NB4 (cell line): Measurements from ENCODE around the gene SUGP1.

Source experiments
- DNase-seq: peaks from one replicate; pipeline ENCODE4 v3.0.0; 2010; ENCODE audit warnings: low read depth
- H3K4me3 ChIP-seq: one replicate; pipeline ENCODE4 v1.5.1; 2011; ENCODE audit warnings: mild to moderate bottlenecking, low read depth, low read length, moderate library complexity
- MYC ChIP-seq: IDR thresholded peaks from 2 replicates; pipeline ENCODE4 v1.6.1; 2011; ENCODE audit warnings: low read depth, low read length
- POLR2A ChIP-seq: IDR thresholded peaks from 2 replicates; pipeline ENCODE4 v1.6.1; 2011; ENCODE audit warnings: mild to moderate bottlenecking; ENCODE audit not compliant: insufficient read length; ENCODE audit errors: extremely low read depth
- TF ChIP-seq, protein P1 (sequence below): IDR thresholded peaks from 2 replicates; pipeline ENCODE4 v1.6.1; 2011; ENCODE audit warnings: low read depth, low read length
- TF ChIP-seq, protein P2 (sequence below): IDR thresholded peaks from one replicate; pipeline ENCODE4 v1.5.1; 2012; ENCODE audit warnings: low read depth, low read length

SUGP1 gene

DNA sequence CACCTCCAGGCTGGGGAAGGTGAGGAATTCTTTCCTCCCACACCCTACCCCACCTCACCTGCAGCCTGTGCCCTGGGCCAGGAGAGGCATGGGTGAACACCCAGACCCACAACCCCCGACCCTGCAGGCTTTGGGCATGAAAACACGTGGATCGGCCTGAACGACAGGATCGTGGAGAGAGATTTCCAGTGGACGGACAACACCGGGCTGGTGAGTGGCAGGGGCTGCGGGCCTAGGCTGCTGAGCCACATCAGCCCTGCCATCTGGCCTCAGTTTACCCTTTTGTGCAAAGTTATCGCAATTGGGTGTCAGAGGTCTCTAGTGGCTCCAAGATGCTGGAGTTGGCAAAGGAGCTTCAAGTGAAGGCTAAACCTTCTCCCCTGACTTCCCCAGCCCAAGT lies 79.8 kb downstream of the SUGP1 start:
- TF ChIP-seq MYC = no peak
- DNase-seq = no peak
- no peak overlapping the region for H3K4me3 ChIP-seq

DNA sequence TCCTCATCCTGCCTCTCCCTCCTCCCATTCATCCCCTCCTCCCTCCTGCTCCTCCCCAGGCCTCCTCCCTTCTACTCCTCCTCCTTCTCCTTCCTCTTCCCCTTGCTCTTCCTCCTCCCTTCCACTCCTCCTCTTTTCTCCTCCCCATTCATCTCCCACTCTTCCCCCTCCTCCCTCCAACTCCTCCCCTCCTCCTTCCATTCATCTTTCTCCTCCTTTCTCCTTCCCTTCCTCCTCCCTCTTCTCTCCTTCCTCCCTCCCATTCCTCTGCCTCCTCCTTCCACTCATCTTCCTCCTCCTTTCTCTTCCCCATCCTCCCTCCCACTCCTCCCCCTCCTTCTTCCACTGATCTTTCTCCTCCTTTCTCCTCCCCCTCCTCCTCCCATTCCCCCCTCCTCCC lies 80.6 kb downstream of the SUGP1 start:
- no peak for DNase-seq
- no peak overlapping the region for H3K4me3 ChIP-seq
- TF ChIP-seq POLR2A (no peak), MYC (no peak)
- TF ChIP-seq, protein P1, sequence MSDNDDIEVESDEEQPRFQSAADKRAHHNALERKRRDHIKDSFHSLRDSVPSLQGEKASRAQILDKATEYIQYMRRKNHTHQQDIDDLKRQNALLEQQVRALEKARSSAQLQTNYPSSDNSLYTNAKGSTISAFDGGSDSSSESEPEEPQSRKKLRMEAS = no peak
- TF ChIP-seq, protein P2, sequence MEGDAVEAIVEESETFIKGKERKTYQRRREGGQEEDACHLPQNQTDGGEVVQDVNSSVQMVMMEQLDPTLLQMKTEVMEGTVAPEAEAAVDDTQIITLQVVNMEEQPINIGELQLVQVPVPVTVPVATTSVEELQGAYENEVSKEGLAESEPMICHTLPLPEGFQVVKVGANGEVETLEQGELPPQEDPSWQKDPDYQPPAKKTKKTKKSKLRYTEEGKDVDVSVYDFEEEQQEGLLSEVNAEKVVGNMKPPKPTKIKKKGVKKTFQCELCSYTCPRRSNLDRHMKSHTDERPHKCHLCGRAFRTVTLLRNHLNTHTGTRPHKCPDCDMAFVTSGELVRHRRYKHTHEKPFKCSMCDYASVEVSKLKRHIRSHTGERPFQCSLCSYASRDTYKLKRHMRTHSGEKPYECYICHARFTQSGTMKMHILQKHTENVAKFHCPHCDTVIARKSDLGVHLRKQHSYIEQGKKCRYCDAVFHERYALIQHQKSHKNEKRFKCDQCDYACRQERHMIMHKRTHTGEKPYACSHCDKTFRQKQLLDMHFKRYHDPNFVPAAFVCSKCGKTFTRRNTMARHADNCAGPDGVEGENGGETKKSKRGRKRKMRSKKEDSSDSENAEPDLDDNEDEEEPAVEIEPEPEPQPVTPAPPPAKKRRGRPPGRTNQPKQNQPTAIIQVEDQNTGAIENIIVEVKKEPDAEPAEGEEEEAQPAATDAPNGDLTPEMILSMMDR = no peak

DNA sequence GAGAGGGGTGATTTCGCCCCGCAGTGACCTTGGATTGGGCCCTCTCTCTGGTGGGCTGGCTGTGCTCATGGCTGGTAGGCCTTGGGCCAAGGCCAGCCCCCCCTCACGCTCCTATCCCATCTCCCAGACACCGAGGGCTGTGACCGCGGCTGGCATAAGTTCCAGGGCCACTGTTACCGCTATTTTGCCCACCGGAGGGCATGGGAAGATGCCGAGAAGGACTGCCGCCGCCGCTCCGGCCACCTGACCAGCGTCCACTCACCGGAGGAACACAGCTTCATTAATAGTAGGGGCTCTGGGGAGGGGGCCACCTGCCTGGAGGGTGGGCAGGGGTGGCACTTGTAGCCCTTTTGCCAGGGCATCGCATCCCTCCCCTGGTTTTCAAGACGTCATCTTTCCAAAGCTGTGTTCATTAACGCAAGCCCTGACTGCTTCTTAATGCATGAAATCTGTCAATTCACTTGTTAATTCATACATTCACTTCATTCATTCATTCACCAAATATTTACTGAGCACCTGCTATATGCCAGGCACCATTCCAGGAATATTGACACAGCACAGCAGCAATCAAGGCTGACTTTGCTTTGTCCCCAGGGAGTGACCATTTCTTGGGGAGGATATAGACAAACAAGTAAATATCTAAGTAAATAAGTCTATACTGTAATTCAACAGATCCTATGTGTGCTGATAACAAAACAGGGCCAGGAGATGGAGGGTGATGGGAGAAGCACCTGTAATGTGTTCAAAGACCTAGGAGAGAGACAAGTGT lies 82.0 kb downstream of the SUGP1 start:
- DNase-seq = no peak
- H3K4me3 ChIP-seq = no peak overlapping the region
- TF ChIP-seq MYC = no peak
- TF ChIP-seq, protein P1 = no peak
- TF ChIP-seq, protein P2 = no peak
- no peak for TF ChIP-seq POLR2A

DNA sequence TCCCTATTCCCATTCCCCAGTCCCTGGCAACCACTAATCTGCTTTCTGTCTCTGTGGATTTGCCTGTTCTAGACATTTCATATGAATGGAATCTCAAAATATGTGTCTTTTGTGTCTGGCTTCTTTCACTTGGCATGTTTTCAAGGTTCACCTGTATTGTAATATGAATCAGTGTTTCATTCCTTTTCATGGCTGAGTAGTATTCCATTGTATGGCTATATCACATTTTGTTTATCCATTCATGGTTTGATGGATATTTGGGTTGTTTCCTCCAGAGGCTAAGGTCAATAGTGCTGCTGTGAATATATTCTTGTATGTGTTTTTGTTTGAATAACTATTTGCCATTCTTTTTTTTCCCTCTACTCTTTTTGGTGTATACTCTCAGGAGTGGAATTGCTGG lies 84.1 kb downstream of the SUGP1 start:
- TF ChIP-seq, protein P2 = no peak
- no peak for TF ChIP-seq POLR2A
- no peak for TF ChIP-seq MYC
- TF ChIP-seq, protein P1 = no peak
- DNase-seq = no peak
- H3K4me3 ChIP-seq = no peak overlapping the region

DNA sequence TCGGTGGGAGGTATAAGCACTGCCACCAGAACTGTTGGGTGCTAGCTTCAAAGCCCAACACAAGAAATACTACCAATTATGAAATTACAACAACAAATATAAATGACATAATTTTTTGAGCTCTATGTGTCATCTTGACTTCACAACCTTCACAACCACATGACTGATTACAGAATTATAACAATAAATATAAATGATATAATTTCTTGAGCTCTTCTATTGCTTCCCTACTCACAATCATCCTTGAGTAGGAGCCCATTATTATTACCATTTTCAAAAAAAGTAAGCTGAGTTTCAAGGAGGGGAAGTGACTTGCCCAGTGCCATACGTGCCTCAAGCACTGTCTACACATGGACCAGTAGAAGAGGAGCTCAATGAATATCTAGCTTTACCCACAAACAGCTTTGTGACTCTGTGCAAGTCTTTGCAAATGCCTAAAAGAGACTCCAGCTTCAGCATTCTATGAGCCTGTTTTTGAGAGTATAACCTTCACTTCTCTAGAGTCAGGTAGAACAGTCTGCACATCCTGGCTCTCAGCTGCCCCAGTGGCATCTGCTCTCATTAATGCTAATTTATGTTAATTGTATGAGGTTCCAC lies 86.0 kb downstream of the SUGP1 start:
- H3K4me3 ChIP-seq = no peak overlapping the region
- TF ChIP-seq, protein P1 = no peak
- TF ChIP-seq, protein P2 = no peak
- no peak for TF ChIP-seq POLR2A
- TF ChIP-seq MYC = no peak
- DNase-seq = no peak

DNA sequence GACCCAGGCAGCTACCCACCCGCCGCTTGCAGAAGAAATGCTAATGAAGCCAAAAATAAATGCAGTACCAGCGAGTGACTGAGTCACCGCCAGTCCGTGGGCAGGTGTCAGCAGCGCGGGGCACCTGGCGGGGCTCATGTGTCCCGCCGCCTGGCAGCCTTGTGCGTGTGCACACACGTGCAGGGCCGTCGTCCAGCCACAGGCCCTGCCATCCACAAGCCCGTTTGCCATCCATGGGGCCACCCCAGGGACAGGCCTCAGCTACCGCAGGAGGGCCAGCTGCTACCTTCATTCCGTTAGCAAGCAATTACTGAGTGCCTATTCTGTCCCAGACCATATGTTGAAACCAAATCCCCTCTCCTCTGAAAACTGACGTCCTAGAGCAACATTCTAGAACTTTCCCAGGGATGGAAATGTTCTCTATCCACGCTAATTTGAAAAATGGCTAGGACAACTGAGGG lies 88.0 kb downstream of the SUGP1 start:
- no peak for DNase-seq
- H3K4me3 ChIP-seq = no peak overlapping the region
- TF ChIP-seq MYC (no peak), POLR2A (no peak)
- TF ChIP-seq, protein P2 = no peak
- TF ChIP-seq, protein P1 = no peak
